Muscle of arm (tissue), 14 donors: Measurements from ENCODE around the gene TBX1. TPM values are rescaled to one million over a fixed set of nuclear protein-coding genes. Genes with fewer than 3 reads are reported as not detected.

Experiments used
- DNase-seq: peaks from one replicate; pipeline ENCODE4 v3.0.0-alpha.2; 2013
- long read RNA-seq, 11 donors: transcript quantifications; one replicate each; lab custom pipeline, GENCODE V29; 2026
- polyA plus RNA-seq, 12 donors: library from polyadenylated mRNA; unstranded; fragments of 120-200 nt; gene quantifications; one replicate each; pipeline ENCODE4 v1.2.1, GENCODE V29; 2013; ENCODE audit not compliant: insufficient read length in 12 of 12

The TBX1 gene
- 10 to 100 TPM in 6 of 12 donors, 1 to 10 TPM in 5, not detected in 1; 2.9 to 21.4 (median 12.8) TPM for polyA plus RNA-seq
- long read RNA-seq, donor 1 = 0 reads
- long read RNA-seq, donor 2, partial matches to known transcripts = 0 of 4 reads
- long read RNA-seq, donor 2, other reads (novel, unspliced or antisense) = 0 of 4 reads
- long read RNA-seq, donor 3, transcript TBX1-206 (7 exons, 2,003 nt) = major isoform, 5 of 5 reads
- long read RNA-seq, donor 3, partial matches to known transcripts = 0 of 5 reads
- long read RNA-seq, donor 3, other reads (novel, unspliced or antisense) = 0 of 5 reads
- long read RNA-seq, donor 4, partial matches to known transcripts = 5 of 6 reads
- long read RNA-seq, donor 4, other reads (novel, unspliced or antisense) = 0 of 6 reads
- long read RNA-seq, donor 5, transcript TBX1-206 (7 exons, 2,003 nt) = major isoform, 8 of 8 reads
- long read RNA-seq, donor 5, partial matches to known transcripts = 0 of 8 reads
- long read RNA-seq, donor 5, other reads (novel, unspliced or antisense) = 0 of 8 reads
- long read RNA-seq, donor 6, partial matches to known transcripts = 5 of 7 reads
- long read RNA-seq, donor 6, other reads (novel, unspliced or antisense) = 0 of 7 reads
- long read RNA-seq, donor 7, partial matches to known transcripts = 0 of 1 reads
- long read RNA-seq, donor 7, other reads (novel, unspliced or antisense) = 0 of 1 reads
- long read RNA-seq, donor 8, transcript TBX1-206 (7 exons, 2,003 nt) = major isoform, 7 of 10 reads
- long read RNA-seq, donor 8, partial matches to known transcripts = 0 of 10 reads
- long read RNA-seq, donor 8, other reads (novel, unspliced or antisense) = 0 of 10 reads
- long read RNA-seq, donor 9, partial matches to known transcripts = 0 of 4 reads
- long read RNA-seq, donor 9, other reads (novel, unspliced or antisense) = 0 of 4 reads
- long read RNA-seq, donor 10, transcript TBX1-206 (7 exons, 2,003 nt) = major isoform, 8 of 8 reads
- long read RNA-seq, donor 10, partial matches to known transcripts = 0 of 8 reads
- long read RNA-seq, donor 10, other reads (novel, unspliced or antisense) = 0 of 8 reads
- long read RNA-seq, donor 11, partial matches to known transcripts = 0 of 1 reads
- long read RNA-seq, donor 11, other reads (novel, unspliced or antisense) = 0 of 1 reads

- no peak for DNase-seq
Measured at GRCh38 chr22:19760058-19760950, at the start of gene TBX1. TSS of gene TBX1 (plus strand) at chr22:19760778. CDS start at chr22:19760844, 66 bp downstream.

DNA sequence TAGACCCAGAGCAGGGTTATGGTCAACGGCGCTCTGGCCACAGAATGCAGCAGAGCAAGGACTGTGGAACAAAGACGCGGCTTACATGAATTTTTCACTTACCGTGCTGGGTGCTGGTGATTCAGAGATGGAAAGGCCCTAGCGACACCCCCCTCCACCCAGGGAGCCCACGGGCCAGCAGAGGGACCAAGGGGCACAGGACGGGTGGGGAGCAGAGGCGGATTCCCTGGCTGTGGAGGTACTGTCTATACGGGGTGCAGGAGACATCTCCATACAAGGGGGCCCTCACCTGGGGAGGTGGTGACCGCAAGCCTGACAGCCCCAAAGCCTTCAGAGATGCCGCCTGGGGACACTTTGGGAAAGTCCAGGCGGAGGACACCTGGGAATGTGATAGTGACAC, 47.3 kb upstream of the TBX1 start:
- DNase-seq = no peak

DNA sequence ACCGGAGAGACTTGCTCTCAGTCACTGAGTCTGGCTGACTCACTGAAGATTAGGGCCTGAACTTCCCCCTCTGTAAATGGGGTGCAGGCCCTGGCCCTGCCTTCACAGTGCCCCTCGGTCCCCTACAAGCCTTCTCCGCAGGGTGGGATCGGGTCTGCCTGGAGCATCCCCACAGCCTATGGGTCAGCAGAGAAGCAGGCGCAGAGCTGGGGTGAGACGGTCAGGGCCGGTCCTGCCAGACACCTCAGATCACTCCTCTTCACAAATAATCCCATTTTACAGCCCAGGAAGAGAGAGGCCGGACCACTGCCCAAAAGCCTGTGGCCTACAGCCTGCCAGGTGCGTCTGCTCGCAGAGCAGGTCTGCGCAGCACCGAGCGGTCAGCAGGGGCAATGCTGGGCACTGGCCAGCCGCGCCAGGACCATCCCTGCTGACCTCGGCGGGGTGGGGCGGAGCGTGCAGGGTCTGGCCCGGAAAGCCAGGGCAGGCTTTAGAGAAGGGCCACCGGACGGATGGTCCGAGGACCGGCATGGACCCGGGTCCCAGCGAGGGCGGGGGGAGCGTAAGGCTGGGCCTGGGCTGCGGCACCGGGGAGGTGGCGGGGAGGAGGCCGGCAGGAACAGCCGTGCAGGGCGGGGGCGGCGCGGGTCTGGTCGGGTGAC, 46.8 kb upstream of the TBX1 start:
- DNase-seq = no peak

GRCh38 chr22:19714312-19715187, 46.0 kb upstream of the TBX1 start, which contains the start of gene SEPTIN5:
TSS of gene SEPTIN5 (plus strand) at chr22:19714503. CDS start at chr22:19714589, 86 bp downstream.
- no peak for DNase-seq

GRCh38 chr22:19715188-19715930, 45.2 kb upstream of the TBX1 start:
- no peak for DNase-seq

DNA sequence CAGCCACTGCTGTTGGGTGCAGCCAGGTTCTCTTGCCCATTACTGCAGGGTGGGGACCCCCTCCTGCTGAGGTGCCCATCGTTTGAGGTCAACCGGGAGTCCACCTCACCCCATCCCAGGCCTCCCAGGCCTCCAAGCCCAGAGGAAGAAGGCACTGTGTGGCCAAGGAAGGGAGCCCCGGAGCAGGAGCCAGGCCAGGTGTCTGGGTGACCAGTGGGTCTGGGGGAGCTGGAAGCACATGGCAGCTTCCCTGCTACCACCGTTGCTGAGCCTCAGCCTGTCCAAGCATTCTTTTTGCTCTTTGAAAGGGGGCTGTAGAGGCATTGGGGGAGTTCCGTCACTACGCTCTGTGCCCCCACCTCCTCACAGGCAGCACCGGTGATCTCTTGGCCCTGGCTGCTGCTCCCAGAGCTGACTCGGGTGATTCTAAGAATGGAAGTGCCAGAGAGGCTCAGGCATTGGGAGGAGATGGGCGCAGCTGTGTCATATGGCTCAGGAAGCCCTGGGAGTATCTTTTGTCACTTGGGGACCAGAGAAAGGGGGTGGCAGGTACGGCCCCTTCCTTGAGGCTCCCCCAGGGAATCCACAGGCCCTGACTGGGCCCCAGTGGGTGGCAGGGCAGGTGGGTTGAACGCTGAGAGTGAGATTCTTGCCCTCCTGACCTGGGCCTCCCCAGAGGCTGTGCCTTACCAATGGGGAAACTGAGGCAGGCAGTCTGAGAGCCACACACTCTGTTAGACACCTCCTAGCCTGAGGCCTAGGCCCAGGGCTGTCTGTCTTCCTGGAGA, 44.3 kb upstream of the TBX1 start:
- no peak for DNase-seq

DNA sequence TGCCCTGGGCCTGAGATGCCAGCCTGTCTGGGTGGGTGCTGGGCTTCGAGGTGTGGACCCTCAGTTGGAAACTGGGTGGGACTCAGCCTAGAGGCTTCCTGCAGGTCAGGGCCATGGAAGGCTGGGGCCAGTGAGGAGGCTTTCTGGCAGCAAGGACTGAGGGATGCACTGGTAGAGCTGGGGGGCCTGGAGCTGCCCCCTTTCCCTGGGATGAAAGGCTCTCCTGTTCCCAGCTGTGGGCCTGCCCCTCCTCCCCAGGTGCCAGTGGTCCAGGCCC, 43.8 kb upstream of the TBX1 start:
- no peak for DNase-seq

DNA sequence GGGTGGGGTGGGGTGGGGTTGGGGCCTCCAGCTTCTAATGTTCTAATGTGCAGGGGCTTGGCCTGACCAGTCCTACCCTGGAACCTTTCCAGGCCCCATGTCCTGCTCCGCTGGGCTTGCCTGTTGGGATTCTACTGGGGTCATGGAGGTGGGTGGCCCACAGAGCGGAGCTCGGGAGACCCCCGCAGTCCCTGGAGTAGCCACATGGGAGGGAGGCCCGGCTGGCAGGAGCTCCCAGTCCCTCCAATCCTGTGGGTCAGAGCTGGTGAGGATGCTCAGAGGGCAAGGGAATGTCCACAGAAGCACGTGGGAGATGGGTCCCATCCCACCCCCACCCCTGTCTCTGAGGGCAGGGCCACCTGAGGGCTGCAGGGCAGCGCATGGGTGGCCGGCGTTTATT, 43.4 kb upstream of the TBX1 start:
- DNase-seq = no peak

GRCh38 chr22:19717691-19718455, 42.7 kb upstream of the TBX1 start:
- DNase-seq = peak; percentile 85

DNA sequence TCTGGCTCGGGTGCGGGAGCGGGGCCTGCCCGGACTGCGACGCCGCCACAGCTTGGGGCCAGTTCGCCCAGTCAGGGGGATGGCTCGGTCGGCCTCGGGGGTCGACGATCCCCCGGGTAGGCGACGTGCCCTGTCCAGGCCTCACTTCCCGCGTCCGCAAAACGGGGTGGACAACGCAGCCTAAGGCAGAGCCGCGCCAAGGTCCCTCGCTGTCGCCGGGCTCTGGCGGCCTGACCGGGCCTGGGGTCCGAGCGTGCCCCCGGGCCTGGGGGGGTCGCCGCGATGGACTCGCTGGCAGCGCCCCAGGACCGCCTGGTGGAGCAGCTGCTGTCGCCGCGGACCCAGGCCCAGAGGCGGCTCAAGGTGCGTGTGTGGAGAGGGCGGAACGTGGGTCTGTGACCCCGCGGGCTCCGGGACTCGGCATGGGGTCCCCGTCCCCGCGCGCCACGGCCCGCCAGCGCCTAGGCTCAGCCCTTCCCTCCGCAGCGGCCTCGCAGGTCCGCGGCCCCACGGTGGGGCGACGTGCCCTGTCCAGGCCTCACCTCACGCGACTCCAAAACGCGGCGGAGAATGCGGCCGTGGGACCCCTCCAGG, 42.0 kb upstream of the TBX1 start:
- no peak for DNase-seq

DNA sequence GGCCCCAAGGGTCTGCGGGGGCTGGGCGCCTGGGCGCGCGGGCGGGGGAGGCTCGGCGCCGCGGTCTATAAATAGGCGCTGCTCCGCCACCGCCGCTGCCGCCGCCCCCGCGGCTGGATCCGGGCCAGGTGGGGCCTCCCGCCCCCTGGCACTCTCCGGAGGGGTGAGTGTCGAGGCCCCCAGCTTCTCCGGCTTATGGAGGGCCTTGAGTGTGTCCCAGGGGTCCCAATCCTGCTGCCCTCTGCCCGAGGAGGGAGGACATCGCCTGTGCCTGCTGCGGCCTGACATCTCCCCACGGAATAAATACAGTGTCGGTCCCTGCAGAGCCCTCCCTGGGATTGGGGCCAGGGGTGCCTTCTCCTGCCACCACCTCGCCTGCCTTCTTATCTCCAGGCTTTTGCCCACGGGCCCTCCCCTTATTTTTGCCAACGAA, 41.5 kb upstream of the TBX1 start:
- no peak for DNase-seq

DNA sequence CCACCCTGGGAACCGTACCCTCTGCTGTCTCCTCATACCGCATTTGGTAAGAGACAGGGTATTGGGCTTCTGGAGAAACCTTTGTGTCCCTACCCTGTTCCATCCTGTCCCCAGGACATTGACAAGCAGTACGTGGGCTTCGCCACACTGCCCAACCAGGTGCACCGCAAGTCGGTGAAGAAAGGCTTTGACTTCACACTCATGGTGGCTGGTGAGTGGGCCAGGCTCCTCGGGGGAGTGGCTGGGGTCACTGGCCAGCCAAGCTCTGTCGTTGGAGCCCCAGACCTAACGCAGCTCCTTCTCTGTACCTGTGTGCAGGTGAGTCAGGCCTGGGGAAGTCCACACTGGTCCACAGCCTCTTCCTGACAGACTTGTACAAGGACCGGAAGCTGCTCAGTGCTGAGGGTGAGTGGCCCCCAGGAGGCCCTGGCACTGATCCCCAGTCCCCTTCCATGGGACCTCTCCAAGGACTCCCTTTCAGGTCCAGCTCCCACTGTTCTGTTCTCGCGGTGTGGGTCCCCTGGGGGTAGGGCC, 41.0 kb upstream of the TBX1 start:
- DNase-seq = no peak

GRCh38 chr22:19720150-19720827, 40.3 kb upstream of the TBX1 start:
- DNase-seq = no peak

DNA sequence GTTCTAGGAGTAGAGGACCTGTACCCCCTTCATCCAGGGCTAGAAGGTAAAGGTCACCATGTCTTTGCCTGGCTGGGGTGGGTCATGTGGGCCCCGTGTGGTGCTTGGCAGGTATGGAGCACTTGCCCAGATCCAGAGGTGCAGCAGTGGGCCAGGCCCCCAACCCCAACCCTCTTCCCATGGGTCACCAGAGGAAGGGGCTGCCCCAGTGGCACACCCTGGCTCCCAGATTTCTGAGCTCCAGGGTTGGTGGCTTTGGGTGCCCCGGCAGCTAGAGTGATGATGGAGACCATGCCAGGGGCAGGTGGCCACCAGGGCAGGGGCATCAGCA, 39.6 kb upstream of the TBX1 start:
- no peak for DNase-seq

GRCh38 chr22:19721330-19722177, 39.0 kb upstream of the TBX1 start:
- DNase-seq = no peak
